ENCODE data around the gene ADAMTS17.

The ADAMTS17 gene

DNA sequence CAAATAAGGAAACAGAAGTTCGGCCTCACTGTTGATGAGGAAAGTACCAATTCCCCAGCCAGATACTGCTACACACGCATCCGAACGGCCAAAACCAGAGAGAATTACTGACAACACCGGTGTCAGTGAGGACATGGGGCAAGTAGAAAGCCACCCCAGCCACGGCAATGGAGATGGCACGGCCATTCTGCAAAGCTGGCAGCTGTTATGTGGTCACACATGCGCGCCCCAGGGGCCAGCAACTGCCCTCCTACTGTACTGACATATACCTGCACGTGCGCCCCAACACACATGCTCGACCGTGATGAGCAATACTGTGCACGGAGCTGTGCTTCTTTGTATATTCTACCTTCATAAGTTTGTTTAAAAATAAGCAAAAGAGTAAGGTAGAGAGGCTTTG, 217.4 kb downstream of the ADAMTS17 start:
- no peak for ATAC-seq (ENCODE audit: insufficient read depth, low read depth)
- no peaks in the 10 kb centered on the region; the same call in 1 of the 2 replicates for H3K4me1 ChIP-seq (ENCODE audit: insufficient read depth, low read length)

DNA sequence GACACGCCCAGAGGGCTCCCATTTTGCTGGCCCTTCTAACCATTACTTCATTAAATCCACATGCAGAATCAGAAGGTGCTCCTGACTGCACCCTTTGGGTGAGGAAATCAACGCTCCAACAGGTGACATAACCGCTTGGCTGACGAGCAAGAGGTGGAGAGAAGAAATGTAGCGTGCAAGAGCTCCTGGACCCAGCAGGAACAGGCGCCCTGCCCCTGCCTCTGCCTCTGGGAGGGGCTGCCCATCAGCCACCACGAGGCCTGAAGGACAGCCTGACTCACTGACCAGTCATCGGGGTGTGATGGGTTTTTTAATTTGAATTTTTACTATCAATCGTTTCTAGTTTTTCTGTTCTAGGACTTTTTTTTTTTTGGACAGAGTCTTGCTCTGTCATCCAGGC, 218.2 kb downstream of the ADAMTS17 start:
- no peak overlapping the region for H2AFZ ChIP-seq (ENCODE audit: low read depth, low read length)
- H3K27me3 ChIP-seq (ENCODE audit: insufficient read depth, low read length, poor library complexity): no peaks in the 10 kb centered on the region
- no peaks in the 10 kb centered on the region; the same call in 1 of the 2 replicates for H3K4me1 ChIP-seq (ENCODE audit: insufficient read depth, low read length)
- H3K4me2 ChIP-seq (ENCODE audit: insufficient read depth, low read length): no peak overlapping the region
- no peaks in the 10 kb centered on the region for H3K9me3 ChIP-seq (ENCODE audit: insufficient read depth, low read length, severe bottlenecking)
- no peaks in the 10 kb centered on the region for H3K79me2 ChIP-seq (ENCODE audit: insufficient read depth, low read length)
- TF ChIP-seq EZH2 (IDR thresholded peaks at IDR 0.05; ENCODE audit: borderline replicate concordance, low read depth, low read length, severe bottlenecking): no peak
- no peak for TF ChIP-seq CTCF (IDR thresholded peaks at IDR 0.05; ENCODE audit: borderline replicate concordance, extremely low read depth, low read length, poor library complexity, severe bottlenecking)
- no peak overlapping the region for H3K9ac ChIP-seq (ENCODE audit: low read depth, low read length)
- H4K20me1 ChIP-seq (ENCODE audit: insufficient read depth, low read length): 0 out of 2 replicates have a peak, but pooled peaks cover 1% of the 10 kb centered on the region
- H3K36me3 ChIP-seq (ENCODE audit: insufficient read depth, low read length): peaks cover 91% of the 10 kb centered on the region
- no peak for ATAC-seq (ENCODE audit: insufficient read depth, low read depth)
- no peak overlapping the region for H3K27ac ChIP-seq (ENCODE audit: low read length)
- no peak for DNase-seq
- no peak overlapping the region for H3K4me3 ChIP-seq (ENCODE audit: low read depth in 1 of 2, low read length in 2 of 2)

More for the DNA sequence above, 217.4 kb downstream of the ADAMTS17 start:
- H2AFZ ChIP-seq (ENCODE audit: low read depth, low read length): no peak overlapping the region
- TF ChIP-seq CTCF (IDR thresholded peaks at IDR 0.05; ENCODE audit: borderline replicate concordance, extremely low read depth, low read length, poor library complexity, severe bottlenecking) (no peak), EZH2 (IDR thresholded peaks at IDR 0.05; ENCODE audit: borderline replicate concordance, low read depth, low read length, severe bottlenecking) (no peak)
- H3K27me3 ChIP-seq (ENCODE audit: insufficient read depth, low read length, poor library complexity): no peaks in the 10 kb centered on the region
- H3K4me3 ChIP-seq (ENCODE audit: low read depth in 1 of 2, low read length in 2 of 2): no peak overlapping the region
- H3K79me2 ChIP-seq (ENCODE audit: insufficient read depth, low read length): no peaks in the 10 kb centered on the region
- no peaks in the 10 kb centered on the region for H3K9me3 ChIP-seq (ENCODE audit: insufficient read depth, low read length, severe bottlenecking)
- H4K20me1 ChIP-seq (ENCODE audit: insufficient read depth, low read length): peaks cover 4% of the 10 kb centered on the region; the same call in 1 of the 2 replicates
- no peak overlapping the region for H3K9ac ChIP-seq (ENCODE audit: low read depth, low read length)
- no peak overlapping the region for H3K27ac ChIP-seq (ENCODE audit: low read length)
- DNase-seq: no peak
- peaks cover 91% of the 10 kb centered on the region for H3K36me3 ChIP-seq (ENCODE audit: insufficient read depth, low read length)
- no peak overlapping the region for H3K4me2 ChIP-seq (ENCODE audit: insufficient read depth, low read length)

DNA sequence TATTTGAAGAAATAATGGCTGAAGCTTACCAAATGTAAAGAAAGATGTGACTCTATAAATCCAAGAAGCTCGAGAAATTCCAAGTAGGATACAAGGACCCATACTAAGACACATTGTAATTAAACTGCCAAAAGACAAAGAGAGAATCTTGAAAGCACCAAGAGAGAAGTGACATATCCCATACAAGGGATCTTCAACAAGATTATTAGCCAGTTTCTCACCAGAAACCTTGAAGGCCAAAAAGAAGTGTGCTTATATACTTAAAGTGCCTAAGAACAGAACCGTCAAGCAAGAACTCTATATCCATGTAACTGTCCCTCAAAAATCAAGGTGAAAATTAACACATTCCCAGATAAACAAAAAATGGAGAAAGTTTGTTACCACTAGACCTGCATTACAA, 220.5 kb downstream of the ADAMTS17 start:
- peaks cover 94% of the 10 kb centered on the region for H3K36me3 ChIP-seq (ENCODE audit: insufficient read depth, low read length)
- DNase-seq (no peak), ATAC-seq (ENCODE audit: insufficient read depth, low read depth) (no peak)
- no peak for TF ChIP-seq EZH2 (IDR thresholded peaks at IDR 0.05; ENCODE audit: borderline replicate concordance, low read depth, low read length, severe bottlenecking)
- TF ChIP-seq CTCF (IDR thresholded peaks at IDR 0.05; ENCODE audit: borderline replicate concordance, extremely low read depth, low read length, poor library complexity, severe bottlenecking): no peak
- no peaks in the 10 kb centered on the region for H3K27me3 ChIP-seq (ENCODE audit: insufficient read depth, low read length, poor library complexity)
- H3K27ac ChIP-seq (ENCODE audit: low read length): no peak overlapping the region
- no peak overlapping the region for H3K4me3 ChIP-seq (ENCODE audit: low read depth in 1 of 2, low read length in 2 of 2)
- no peaks in the 10 kb centered on the region for H3K79me2 ChIP-seq (ENCODE audit: insufficient read depth, low read length)
- H3K4me2 ChIP-seq (ENCODE audit: insufficient read depth, low read length): no peak overlapping the region
- H2AFZ ChIP-seq (ENCODE audit: low read depth, low read length): no peak overlapping the region
- no peak overlapping the region for H3K9ac ChIP-seq (ENCODE audit: low read depth, low read length)
- no peaks in the 10 kb centered on the region for H3K9me3 ChIP-seq (ENCODE audit: insufficient read depth, low read length, severe bottlenecking)
- H4K20me1 ChIP-seq (ENCODE audit: insufficient read depth, low read length): no peaks in the 10 kb centered on the region
- H3K4me1 ChIP-seq (ENCODE audit: insufficient read depth, low read length): peaks cover 9% of the 10 kb centered on the region; the same call in 1 of the 2 replicates

DNA sequence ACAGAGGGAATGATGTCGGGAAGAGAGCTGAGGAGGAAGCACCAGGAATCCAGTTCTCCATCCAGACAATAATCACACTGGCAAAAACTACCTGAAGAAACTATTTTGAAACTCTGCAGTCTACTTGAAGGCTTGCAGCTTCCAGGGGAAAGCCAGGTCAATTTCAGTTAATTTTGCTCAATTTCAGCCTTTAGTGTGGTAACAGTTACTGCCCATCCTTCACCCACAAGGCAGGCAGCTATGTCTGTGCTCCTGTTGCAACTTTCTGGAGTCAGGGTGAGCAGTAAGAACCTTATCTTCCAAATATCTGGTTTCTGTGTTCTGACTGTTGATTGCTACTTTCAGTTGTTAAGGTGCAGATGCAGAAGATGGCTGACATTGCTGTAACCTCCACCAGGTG, 221.7 kb downstream of the ADAMTS17 start:
- H3K79me2 ChIP-seq (ENCODE audit: insufficient read depth, low read length): no peaks in the 10 kb centered on the region
- H3K9me3 ChIP-seq (ENCODE audit: insufficient read depth, low read length, severe bottlenecking): no peaks in the 10 kb centered on the region
- H3K27ac ChIP-seq (ENCODE audit: low read length): peak overlapping the region; percentile 27
- no peak overlapping the region for H2AFZ ChIP-seq (ENCODE audit: low read depth, low read length)
- H3K4me1 ChIP-seq (ENCODE audit: insufficient read depth, low read length): peaks cover 9% of the 10 kb centered on the region; the same call in 1 of the 2 replicates
- ATAC-seq (ENCODE audit: insufficient read depth, low read depth) (no peak), DNase-seq (no peak)
- H3K4me2 ChIP-seq (ENCODE audit: insufficient read depth, low read length): no peak overlapping the region
- H3K36me3 ChIP-seq (ENCODE audit: insufficient read depth, low read length): peaks cover 94% of the 10 kb centered on the region
- TF ChIP-seq EZH2 (IDR thresholded peaks at IDR 0.05; ENCODE audit: borderline replicate concordance, low read depth, low read length, severe bottlenecking): no peak
- no peak for TF ChIP-seq CTCF (IDR thresholded peaks at IDR 0.05; ENCODE audit: borderline replicate concordance, extremely low read depth, low read length, poor library complexity, severe bottlenecking)
- H3K9ac ChIP-seq (ENCODE audit: low read depth, low read length): no peak overlapping the region
- H4K20me1 ChIP-seq (ENCODE audit: insufficient read depth, low read length): no peaks in the 10 kb centered on the region
- H3K4me3 ChIP-seq (ENCODE audit: low read depth in 1 of 2, low read length in 2 of 2): no peak overlapping the region
- no peaks in the 10 kb centered on the region for H3K27me3 ChIP-seq (ENCODE audit: insufficient read depth, low read length, poor library complexity)
